ENCODE results near the gene OMA1. TPM values are rescaled to one million over a fixed set of nuclear protein-coding genes. Genes with fewer than 3 reads are reported as not detected.
"Not testable (repeated sequence)": the region's sequence is repeated elsewhere in the genome, so short reads cannot be mapped to it uniquely, and the experiment has no call there.

The OMA1 gene
- total RNA-seq, 1 donor from 2014 or later, result 27.8 TPM

- DNase-seq (ENCODE audit: low read depth in 2 of 2), result peak in 1 of 2 donors; percentile 88
Observed at GRCh38 chr1:58573705-58574591, 27.4 kb upstream of the OMA1 start.

- no peak for DNase-seq (ENCODE audit: low read depth in 2 of 2)
Observed at GRCh38 chr1:58573138-58573537, 26.6 kb upstream of the OMA1 start.

GRCh38 chr1:58572690-58573089 lies 26.2 kb upstream of the OMA1 start:
- no peak for DNase-seq (ENCODE audit: low read depth in 2 of 2)

GRCh38 chr1:58571616-58572015 lies 25.1 kb upstream of the OMA1 start:
- DNase-seq (ENCODE audit: low read depth in 2 of 2), result no peak

GRCh38 chr1:58570817-58571216 lies 24.3 kb upstream of the OMA1 start:
- no peak for DNase-seq (ENCODE audit: low read depth in 2 of 2)

- no peak for DNase-seq (ENCODE audit: low read depth in 2 of 2)
Observed at GRCh38 chr1:58570094-58570493, 23.6 kb upstream of the OMA1 start.

- DNase-seq (ENCODE audit: low read depth in 2 of 2), result no peak
Observed at GRCh38 chr1:58568911-58569310, 22.4 kb upstream of the OMA1 start.

- DNase-seq (ENCODE audit: low read depth in 2 of 2), result no peak
Observed at GRCh38 chr1:58568271-58568860, 21.8 kb upstream of the OMA1 start.

- DNase-seq (ENCODE audit: low read depth in 2 of 2), result no peak
Observed at GRCh38 chr1:58566339-58566738, 19.8 kb upstream of the OMA1 start.

- not testable (repeated sequence) for DNase-seq (ENCODE audit: low read depth in 2 of 2)
Observed at GRCh38 chr1:58563715-58564114, 17.2 kb upstream of the OMA1 start.

GRCh38 chr1:58561633-58562032 lies 15.1 kb upstream of the OMA1 start:
- no peak for DNase-seq (ENCODE audit: low read depth in 2 of 2)

GRCh38 chr1:58555393-58555792 lies 8.9 kb upstream of the OMA1 start:
- DNase-seq (ENCODE audit: low read depth in 2 of 2), result no peak

- no peak for DNase-seq (ENCODE audit: low read depth in 2 of 2)
Observed at GRCh38 chr1:58551186-58552140, 4.9 kb upstream of the OMA1 start.

- DNase-seq (ENCODE audit: low read depth in 2 of 2), result not testable (repeated sequence)
Observed at GRCh38 chr1:58549291-58549690, 2.8 kb upstream of the OMA1 start.

GRCh38 chr1:58548371-58548770 lies 1.8 kb upstream of the OMA1 start:
- DNase-seq (ENCODE audit: low read depth in 2 of 2), result no peak

GRCh38 chr1:58545591-58546519 lies 671 bp downstream of the OMA1 start:
- DNase-seq (ENCODE audit: low read depth in 2 of 2), result peak; percentile 75 to 76

GRCh38 chr1:58543260-58543659 lies 3.3 kb downstream of the OMA1 start:
- no peak for DNase-seq (ENCODE audit: low read depth in 2 of 2)

GRCh38 chr1:58539553-58539952 lies 7.0 kb downstream of the OMA1 start:
- DNase-seq (ENCODE audit: low read depth in 2 of 2), result no peak

- DNase-seq (ENCODE audit: low read depth in 2 of 2), result no peak
Observed at GRCh38 chr1:58538821-58539220, 7.7 kb downstream of the OMA1 start.

GRCh38 chr1:58531842-58532241 lies 14.7 kb downstream of the OMA1 start:
- DNase-seq (ENCODE audit: low read depth in 2 of 2), result not testable (repeated sequence)

- DNase-seq (ENCODE audit: low read depth in 2 of 2), result no peak
Observed at GRCh38 chr1:58529284-58529683, 17.2 kb downstream of the OMA1 start.
